Fibroblast of villous mesenchyme (primary cell): ENCODE results near the gene ZNF557. TPM values are rescaled to one million over a fixed set of nuclear protein-coding genes. Genes with fewer than 3 reads are reported as not detected.
A peak's percentile ranks its signal among the peaks of the same experiment; 100 is the strongest.
"Not testable (repeated sequence)": the region's sequence is repeated elsewhere in the genome, so short reads cannot be mapped to it uniquely, and the experiment has no call there.

Experiments used
- DNase-seq: peaks from one replicate; pipeline ENCODE4 v3.0.0-alpha.2; 2010; ENCODE audit warnings: low read depth
- H3K4me3 ChIP-seq: 2 replicates; pipeline ENCODE4 v1.5.1; 2011; ENCODE audit warnings: low read depth, mild to moderate bottlenecking, low read length
- total RNA-seq: library from RNA; depleted of rRNA; stranded (reverse); fragments of >200 nt; gene quantifications from 2 replicates; pipeline ENCODE4 v1.2.3, GENCODE V29; 2012
- TF ChIP-seq, protein P1 (sequence below): IDR thresholded peaks from 2 replicates; pipeline ENCODE4 v1.5.1; 2012; ENCODE audit warnings: low read depth, mild to moderate bottlenecking, low read length; ENCODE audit not compliant: insufficient read depth

Gene ZNF557
- total RNA-seq = 15.1 and 15.5 TPM in 2 replicates

DNA sequence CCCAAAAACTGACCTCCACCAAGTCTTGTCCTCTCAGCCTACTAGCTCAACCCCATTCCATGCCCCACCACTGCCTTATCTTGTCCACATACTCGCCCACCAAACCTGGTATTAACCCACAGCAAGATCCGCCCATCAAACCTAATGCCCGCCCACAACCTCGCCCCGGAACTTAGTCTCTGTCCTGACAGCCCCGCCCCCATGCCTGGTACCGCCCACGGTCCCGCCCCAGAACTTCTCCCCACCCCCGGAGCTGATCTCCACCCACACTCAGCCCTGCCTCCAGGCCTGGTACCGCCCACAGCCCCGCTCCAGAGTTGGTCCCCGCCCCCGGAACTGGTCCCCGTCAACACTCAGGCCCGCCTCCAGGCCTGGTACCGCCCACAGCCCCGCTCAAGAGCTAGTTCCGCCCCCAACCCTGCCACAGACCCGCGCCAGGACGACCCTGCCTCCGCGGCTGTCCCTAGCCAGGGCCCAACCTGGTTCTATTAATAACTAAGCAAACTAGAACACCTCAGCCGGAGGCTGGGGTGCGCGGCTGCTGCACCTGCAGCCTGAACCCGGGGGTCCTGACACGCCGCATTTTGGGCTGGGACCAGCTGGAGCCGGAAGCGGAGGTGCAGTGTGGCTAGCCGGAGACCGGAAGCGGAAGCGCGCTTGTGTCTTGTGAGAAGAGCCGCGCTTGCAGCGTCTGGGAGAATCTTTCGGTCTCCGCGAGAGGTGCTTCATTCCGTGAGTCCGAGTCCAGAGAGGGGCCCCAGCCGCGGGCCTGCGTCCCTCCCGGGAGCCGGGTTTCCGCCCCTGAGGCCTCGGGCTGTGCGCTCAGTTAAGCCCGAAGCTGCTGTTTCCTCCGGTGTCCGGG, at the start of gene ZNF557:
TSS of gene ZNF557 (plus strand) at position 662 of the 862 bp plus-strand sequence. CDS start 5,372 bp downstream, outside the sequence.
- peak; percentile 98 for DNase-seq
- H3K4me3 ChIP-seq = peak within 1 kb of the TSS; percentile 86
- TF ChIP-seq, protein P1, sequence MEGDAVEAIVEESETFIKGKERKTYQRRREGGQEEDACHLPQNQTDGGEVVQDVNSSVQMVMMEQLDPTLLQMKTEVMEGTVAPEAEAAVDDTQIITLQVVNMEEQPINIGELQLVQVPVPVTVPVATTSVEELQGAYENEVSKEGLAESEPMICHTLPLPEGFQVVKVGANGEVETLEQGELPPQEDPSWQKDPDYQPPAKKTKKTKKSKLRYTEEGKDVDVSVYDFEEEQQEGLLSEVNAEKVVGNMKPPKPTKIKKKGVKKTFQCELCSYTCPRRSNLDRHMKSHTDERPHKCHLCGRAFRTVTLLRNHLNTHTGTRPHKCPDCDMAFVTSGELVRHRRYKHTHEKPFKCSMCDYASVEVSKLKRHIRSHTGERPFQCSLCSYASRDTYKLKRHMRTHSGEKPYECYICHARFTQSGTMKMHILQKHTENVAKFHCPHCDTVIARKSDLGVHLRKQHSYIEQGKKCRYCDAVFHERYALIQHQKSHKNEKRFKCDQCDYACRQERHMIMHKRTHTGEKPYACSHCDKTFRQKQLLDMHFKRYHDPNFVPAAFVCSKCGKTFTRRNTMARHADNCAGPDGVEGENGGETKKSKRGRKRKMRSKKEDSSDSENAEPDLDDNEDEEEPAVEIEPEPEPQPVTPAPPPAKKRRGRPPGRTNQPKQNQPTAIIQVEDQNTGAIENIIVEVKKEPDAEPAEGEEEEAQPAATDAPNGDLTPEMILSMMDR = no peak

DNA sequence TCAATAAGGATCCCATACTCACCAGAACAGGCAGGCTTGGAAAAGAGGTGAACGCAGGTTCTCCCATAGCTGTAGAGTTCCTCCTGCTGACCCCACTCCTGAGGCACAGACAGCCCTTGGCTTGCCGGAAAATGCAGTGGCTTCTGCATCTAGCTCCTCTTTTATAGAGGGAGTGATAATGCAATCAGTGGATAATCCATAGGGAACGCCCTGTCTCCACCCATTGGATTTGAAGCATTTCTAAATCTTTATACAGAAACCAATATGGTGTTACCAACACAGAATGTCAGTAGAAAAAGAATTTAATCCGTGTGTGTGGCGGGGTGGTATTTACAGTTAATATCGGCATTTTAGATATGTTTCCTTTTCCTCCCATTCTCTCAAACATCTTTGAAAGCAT, 48.2 kb upstream of the ZNF557 start, which contains the start of gene MBD3L2B:
TSS of gene MBD3L2B (minus strand) at position 101 of the 400 bp plus-strand sequence. CDS start at position 67, 34 bp downstream.
- DNase-seq, H3K4me3 ChIP-seq: not testable (repeated sequence)

DNA sequence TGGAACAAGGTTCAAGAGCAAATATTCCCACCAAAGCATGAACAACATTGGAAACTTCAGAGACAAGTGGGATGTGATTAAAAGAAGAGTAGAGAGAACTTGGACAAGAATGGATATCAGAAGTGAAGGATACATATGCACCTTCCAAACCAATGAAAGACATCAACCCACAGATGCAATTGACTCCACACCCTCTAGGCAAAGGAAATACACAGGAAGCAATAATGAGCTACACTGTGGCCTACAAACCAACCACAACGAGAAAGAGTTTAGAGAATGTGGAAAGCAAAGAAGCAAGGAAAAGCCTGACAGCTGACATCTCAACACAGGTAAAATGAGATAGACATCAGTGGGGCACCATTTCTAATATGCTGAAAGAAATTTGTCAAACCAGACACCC, 40.7 kb upstream of the ZNF557 start:
- DNase-seq, H3K4me3 ChIP-seq: not testable (repeated sequence)

DNA sequence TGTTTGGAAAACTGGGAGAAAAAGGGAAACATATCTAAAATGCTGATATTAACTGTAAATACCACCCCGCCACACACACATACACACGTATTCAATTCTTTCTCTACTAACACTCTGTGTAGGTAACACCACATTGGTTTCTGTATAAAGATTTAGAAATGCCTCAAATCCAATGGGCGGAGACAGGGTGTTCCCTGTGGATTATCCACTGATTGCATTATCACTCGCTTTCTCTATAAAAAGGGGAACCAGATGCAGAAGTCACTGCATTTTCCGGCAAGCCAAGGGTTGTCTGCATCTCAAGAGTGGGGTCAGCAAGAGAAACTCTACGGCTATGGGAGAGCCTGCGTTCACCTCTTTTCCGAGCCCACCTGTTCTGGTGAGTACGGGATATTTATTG, 39.2 kb upstream of the ZNF557 start, which contains the start of gene MBD3L5:
TSS of gene MBD3L5 (plus strand) at position 301 of the 400 bp plus-strand sequence. CDS start at position 335, 34 bp downstream.
- H3K4me3 ChIP-seq, DNase-seq: not testable (repeated sequence)

DNA sequence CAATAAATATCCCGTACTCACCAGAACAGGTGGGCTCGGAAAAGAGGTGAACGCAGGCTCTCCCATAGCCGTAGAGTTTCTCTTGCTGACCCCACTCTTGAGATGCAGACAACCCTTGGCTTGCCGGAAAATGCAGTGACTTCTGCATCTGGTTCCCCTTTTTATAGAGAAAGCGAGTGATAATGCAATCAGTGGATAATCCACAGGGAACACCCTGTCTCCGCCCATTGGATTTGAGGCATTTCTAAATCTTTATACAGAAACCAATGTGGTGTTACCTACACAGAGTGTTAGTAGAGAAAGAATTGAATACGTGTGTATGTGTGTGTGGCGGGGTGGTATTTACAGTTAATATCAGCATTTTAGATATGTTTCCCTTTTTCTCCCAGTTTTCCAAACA, 29.4 kb upstream of the ZNF557 start, which contains the start of gene MBD3L4:
TSS of gene MBD3L4 (minus strand) at position 101 of the 400 bp plus-strand sequence. CDS start at position 66, 35 bp downstream.
- DNase-seq, H3K4me3 ChIP-seq: not testable (repeated sequence)

DNA sequence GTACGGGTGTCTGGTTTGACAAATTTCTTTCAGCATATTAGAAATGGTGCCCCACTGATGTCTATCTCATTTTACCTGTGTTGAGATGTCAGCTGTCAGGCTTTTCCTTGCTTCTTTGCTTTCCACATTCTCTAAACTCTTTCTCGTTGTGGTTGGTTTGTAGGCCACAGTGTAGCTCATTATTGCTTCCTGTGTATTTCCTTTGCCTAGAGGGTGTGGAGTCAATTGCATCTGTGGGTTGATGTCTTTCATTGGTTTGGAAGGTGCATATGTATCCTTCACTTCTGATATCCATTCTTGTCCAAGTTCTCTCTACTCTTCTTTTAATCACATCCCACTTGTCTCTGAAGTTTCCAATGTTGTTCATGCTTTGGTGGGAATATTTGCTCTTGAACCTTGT, 27.9 kb upstream of the ZNF557 start:
- not testable (repeated sequence) for H3K4me3 ChIP-seq, DNase-seq

DNA sequence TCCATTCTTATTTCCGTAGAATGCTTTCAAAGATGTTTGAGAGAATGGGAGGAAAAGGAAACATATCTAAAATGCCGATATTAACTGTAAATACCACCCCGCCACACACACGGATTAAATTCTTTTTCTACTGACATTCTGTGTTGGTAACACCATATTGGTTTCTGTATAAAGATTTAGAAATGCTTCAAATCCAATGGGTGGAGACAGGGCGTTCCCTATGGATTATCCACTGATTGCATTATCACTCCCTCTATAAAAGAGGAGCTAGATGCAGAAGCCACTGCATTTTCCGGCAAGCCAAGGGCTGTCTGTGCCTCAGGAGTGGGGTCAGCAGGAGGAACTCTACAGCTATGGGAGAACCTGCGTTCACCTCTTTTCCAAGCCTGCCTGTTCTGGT, 20.5 kb upstream of the ZNF557 start, which contains the start of gene MBD3L2:
TSS of gene MBD3L2 (plus strand) at position 301 of the 400 bp plus-strand sequence. CDS start at position 354, 53 bp downstream.
- H3K4me3 ChIP-seq, DNase-seq: not testable (repeated sequence)

DNA sequence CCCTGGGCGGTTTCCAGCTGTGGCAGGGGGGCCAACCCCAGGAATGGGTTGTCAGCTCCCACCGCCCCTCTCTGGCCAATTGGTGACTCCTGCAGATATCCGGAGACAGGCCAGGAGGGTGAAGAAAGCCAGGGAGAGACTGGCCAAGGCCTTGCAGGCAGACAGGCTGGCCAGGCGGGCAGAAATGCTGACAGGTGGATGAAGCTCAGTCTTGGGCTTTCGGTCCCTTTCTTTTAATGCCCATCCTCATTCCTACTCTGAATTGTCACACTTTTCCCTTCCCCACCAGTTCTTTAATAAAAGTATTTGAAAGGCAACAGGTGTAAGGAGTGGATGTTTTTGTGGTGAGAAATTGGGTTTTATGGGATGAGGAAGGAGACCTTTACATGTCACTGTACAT, 18.1 kb upstream of the ZNF557 start:
- H3K4me3 ChIP-seq, DNase-seq: not testable (repeated sequence)

DNA sequence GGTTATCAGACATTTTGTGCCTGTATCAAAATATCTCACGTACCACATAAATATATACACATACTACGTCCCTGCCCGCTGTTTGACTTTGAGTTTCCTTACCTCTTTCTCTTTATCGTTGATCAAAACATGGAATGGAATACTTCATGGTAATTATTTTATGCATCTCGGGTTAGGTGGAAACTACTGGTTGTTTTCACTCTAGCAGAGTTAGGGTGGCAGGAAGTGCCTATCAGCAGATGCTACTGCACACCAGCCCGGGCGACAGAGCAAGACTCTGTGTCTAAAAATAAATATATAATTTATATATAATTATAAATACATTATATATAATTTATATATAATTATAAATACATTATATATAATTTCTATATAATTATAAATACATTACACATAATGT, 16.6 kb upstream of the ZNF557 start:
- not testable (repeated sequence) for DNase-seq, H3K4me3 ChIP-seq

DNA sequence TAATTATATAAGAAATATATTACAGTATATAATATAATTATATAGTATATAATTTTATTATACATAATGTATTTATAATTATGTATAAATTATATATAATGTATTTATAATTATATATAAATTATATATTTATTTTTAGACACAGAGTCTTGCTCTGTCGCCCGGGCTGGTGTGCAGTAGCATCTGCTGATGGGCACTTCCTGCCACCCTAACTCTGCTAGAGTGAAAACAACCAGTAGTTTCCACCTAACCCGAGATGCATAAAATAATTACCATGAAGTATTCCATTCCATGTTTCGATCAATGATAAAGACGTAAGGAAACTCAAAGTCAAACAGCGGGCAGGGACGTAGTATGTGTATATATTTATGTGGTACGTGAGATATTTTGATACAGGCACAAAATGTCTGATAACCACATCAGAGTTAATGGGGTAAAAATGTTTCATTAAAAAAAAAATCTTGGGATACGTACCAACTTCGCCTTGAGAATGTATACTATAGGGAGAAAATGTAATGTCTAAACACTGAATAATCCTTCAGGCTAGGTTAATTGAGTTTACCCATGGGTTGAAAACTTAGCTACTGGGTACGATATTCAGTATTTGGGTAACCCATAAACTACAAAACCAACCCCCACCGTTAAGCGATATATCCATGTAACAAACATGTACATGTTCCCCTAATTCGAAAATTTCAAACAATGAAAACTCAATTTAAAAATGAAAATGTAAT, 14.7 kb upstream of the ZNF557 start:
- DNase-seq, H3K4me3 ChIP-seq: not testable (repeated sequence)

DNA sequence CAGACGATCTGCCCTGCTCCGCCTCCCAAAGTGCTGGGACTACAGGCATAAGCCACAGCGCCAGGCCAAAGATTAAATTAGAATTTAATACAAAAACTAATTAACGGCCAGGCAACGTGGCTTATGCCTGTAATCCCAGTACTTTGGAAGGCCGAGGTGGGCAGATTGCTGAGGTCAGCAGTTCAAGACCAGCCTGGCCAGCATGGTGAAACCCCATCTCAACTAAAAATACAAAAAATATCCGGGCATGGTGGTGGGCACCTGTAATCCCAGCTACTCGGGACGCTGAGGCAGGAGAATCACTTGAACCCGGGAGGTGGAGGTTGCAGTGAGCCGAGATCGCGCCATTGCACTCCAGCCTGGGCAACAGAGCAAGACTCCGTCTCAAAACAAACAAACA, 13.8 kb upstream of the ZNF557 start:
- DNase-seq, H3K4me3 ChIP-seq: not testable (repeated sequence)

DNA sequence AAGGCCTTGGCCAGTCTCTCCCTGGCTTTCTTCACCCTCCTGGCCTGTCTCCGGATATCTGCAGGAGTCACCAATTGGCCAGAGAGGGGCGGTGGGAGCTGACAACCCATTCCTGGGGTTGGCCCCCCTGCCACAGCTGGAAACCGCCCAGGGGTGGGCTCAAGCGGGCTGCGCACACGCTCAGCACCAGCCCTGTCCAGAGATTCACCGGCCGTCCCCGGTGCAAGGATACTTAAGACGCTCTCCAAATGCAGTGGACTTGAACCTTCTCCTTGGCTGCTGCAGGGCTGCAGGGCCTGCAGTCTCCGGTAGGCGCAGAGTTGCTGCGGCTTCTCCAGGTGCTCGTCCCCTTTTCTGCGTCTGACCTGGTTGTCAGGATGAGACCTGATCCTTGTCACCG, 13.1 kb upstream of the ZNF557 start:
- H3K4me3 ChIP-seq, DNase-seq: not testable (repeated sequence)

DNA sequence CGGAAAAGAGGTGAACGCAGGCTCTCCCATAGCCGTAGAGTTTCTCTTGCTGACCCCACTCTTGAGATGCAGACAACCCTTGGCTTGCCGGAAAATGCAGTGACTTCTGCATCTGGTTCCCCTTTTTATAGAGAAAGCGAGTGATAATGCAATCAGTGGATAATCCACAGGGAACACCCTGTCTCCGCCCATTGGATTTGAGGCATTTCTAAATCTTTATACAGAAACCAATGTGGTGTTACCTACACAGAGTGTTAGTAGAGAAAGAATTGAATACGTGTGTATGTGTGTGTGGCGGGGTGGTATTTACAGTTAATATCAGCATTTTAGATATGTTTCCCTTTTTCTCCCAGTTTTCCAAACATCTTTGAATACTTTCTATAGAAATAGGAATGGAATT, 10.9 kb upstream of the ZNF557 start, which contains the start of gene MBD3L3:
TSS of gene MBD3L3 (minus strand) at position 101 of the 400 bp plus-strand sequence. CDS start at position 30, 71 bp downstream.
- not testable (repeated sequence) for H3K4me3 ChIP-seq, DNase-seq

DNA sequence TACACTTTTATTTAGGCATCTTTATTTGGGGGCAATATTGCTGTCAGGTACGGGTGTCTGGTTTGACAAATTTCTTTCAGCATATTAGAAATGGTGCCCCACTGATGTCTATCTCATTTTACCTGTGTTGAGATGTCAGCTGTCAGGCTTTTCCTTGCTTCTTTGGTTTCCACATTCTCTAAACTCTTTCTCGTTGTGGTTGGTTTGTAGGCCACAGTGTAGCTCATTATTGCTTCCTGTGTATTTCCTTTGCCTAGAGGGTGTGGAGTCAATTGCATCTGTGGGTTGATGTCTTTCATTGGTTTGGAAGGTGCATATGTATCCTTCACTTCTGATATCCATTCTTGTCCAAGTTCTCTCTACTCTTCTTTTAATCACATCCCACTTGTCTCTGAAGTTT, 9.5 kb upstream of the ZNF557 start:
- not testable (repeated sequence) for DNase-seq, H3K4me3 ChIP-seq
